C4-2B (cell line): ENCODE measurements around the gene RPL29.
A peak's percentile ranks its signal among the peaks of the same experiment; 100 is the strongest.

Experiments used
- H3K27ac ChIP-seq: fragments of 450-650 bp; 2 replicates; pipeline ENCODE4 v1.5.1; 2017
- ZFX ChIP-seq: fragments of 450-650 bp; IDR thresholded peaks from 2 replicates; pipeline ENCODE4 v1.6.1; 2017
- TF ChIP-seq, protein P1 (sequence below): fragments of 450-650 bp; conservative IDR thresholded peaks from 2 replicates; pipeline ENCODE4 v1.5.1; 2017; ENCODE audit warnings: mild to moderate bottlenecking

RPL29 gene

DNA sequence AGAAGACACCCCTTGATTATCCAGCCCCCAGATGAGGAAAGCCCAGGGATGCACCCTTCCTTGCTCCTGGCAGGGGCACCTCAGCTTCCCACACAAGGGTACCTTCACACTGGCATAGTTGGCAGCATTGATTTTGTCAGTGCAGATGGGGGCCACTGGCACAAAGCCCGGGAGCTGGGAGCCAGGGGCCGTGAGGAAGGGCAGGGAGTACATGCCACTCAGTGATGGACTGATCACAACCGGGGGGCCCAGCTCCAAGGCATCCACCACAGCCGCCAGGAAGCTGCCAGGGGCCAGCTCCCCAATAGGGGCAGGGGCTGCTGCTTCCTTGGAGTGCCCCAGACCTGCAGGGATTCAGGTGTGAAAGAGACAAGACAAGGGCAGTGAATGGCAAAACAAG is 25.9 kb downstream of the RPL29 start:
- TF ChIP-seq, protein P1, sequence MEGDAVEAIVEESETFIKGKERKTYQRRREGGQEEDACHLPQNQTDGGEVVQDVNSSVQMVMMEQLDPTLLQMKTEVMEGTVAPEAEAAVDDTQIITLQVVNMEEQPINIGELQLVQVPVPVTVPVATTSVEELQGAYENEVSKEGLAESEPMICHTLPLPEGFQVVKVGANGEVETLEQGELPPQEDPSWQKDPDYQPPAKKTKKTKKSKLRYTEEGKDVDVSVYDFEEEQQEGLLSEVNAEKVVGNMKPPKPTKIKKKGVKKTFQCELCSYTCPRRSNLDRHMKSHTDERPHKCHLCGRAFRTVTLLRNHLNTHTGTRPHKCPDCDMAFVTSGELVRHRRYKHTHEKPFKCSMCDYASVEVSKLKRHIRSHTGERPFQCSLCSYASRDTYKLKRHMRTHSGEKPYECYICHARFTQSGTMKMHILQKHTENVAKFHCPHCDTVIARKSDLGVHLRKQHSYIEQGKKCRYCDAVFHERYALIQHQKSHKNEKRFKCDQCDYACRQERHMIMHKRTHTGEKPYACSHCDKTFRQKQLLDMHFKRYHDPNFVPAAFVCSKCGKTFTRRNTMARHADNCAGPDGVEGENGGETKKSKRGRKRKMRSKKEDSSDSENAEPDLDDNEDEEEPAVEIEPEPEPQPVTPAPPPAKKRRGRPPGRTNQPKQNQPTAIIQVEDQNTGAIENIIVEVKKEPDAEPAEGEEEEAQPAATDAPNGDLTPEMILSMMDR, result no peak
- no peak for TF ChIP-seq ZFX
- H3K27ac ChIP-seq, result no peak overlapping the region

GRCh38 chr3:51968883-51969678 is 26.6 kb downstream of the RPL29 start:
- H3K27ac ChIP-seq, result peak overlapping the region; percentile 83
- TF ChIP-seq, protein P1, result no peak
- TF ChIP-seq ZFX, result no peak

DNA sequence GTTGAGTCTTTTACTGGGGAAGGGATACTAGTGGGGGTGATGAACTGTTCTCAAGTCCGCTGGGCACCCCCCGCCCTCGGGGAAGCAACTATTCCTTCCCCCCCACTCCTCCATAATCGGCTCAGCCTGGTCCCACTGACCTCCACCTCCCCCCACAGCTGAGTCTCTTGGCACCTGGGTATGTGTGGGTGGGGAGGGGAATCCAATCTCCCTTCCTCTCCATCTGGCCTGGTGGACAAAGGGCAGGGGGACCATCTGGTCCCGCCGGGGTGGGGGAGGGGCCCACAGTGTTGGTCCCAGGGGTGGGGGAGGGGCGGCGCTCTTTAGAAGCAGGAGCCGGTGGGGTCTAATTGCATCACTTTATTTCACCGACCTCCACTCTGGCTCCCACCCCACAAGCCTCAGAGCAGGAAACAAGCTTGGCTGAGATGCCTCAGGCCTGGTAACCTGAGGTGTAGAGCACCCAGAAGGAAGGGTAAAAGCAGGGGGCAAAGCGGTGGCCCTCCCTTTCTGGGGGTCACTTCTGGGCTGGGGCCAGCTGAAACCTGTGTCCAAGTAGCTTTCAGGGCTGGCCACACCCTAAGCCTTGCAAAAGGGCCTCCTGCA is 27.4 kb downstream of the RPL29 start:
- TF ChIP-seq ZFX, result no peak
- TF ChIP-seq, protein P1, result no peak
- peak overlapping the region; percentile 83 for H3K27ac ChIP-seq

- peak within 1 kb of the TSS; percentile 83 for H3K27ac ChIP-seq
- TF ChIP-seq ZFX, result no peak
- TF ChIP-seq, protein P1, result no peak
Observed at GRCh38 chr3:51967384-51968169, 28.1 kb downstream of the RPL29 start, which contains the start of gene PCBP4. PCBP4 (minus strand) TSS chr3:51967454; CDS start chr3:51961240, 6,214 bp downstream.

DNA sequence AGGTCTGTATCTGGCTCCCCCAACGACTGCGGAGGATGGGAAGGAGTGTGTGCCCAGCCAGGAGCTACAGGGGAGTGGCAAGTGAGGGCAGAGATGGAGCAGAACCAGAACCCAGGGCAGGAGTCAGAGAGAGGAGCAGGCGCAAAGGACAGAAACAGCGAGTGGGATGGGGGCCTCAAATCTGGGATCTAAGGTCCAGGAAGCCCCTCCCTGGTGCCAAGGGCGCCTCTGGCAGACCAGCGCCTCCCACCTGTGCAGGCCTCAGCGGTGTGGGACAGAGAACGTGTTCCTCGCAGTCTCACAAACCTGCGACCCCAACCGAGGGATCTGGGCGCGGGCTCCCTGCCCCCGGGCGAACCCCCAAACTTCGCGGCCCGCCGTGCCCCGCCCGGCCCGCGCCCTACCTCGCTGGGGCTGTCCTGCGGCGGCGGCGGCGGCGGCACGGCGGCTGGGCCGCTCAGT is 28.7 kb downstream of the RPL29 start:
- peak; percentile 40; the same call in 1 of the 2 replicates for TF ChIP-seq ZFX
- TF ChIP-seq, protein P1, result no peak
- peak overlapping the region; percentile 83 for H3K27ac ChIP-seq

DNA sequence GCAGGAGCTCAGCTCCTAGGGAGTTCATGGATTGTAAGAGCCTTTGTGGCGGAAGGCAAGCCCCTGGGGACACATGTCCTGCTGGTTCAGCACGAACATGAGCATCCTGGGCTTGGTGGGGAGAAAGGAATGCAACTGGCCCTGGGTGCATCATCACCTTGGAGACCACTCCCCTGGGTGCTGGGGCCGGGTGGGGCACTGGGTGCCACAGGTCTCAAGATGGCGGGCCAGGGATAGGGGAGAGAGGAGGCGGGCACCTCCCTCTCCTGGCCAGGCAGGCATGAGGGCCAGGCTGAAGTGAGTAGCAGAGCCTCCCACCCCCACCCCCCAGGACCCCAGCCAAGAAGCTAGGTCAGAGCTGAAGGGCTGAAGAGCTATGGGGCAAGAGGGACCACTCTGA is 29.2 kb downstream of the RPL29 start:
- H3K27ac ChIP-seq, result peak overlapping the region; percentile 83
- TF ChIP-seq, protein P1, result no peak
- TF ChIP-seq ZFX, result no peak
